GM23338 (cell line): ENCODE results near the gene PLCXD3.

ENCODE experiments used
- CREB1 ChIP-seq: fragments of 250-450 bp; sonication (Bioruptor Pico); IDR thresholded peaks from 2 replicates; pipeline ENCODE4 v1.5.0; 2020; ENCODE audit warnings: low read depth, mild to moderate bottlenecking, moderate library complexity
- EZH2 ChIP-seq: fragments of 200-600 bp; sonication (generic); IDR thresholded peaks from one replicate; pipeline ENCODE4 v1.8.0; 2017; ENCODE audit warnings: antibody characterized with exemption, mild to moderate bottlenecking, low read depth; ENCODE audit not compliant: unreplicated experiment
- EZH2phosphoT487 ChIP-seq: fragments of 200-600 bp; sonication (generic); IDR thresholded peaks from one replicate; pipeline ENCODE4 v1.8.1; 2018; ENCODE audit warnings: antibody characterized with exemption; ENCODE audit not compliant: unreplicated experiment
- JUNB ChIP-seq: IDR thresholded peaks from one replicate; pipeline ENCODE4 v1.6.1; 2016; ENCODE audit warnings: antibody characterized with exemption; ENCODE audit not compliant: unreplicated experiment
- NANOG ChIP-seq: IDR thresholded peaks from 2 replicates; pipeline ENCODE4 v1.6.1; 2016; ENCODE audit warnings: antibody characterized with exemption, borderline replicate concordance
- POLR2AphosphoS5 ChIP-seq: IDR thresholded peaks from 2 replicates; pipeline ENCODE4 v1.6.1; 2016; ENCODE audit warnings: antibody characterized with exemption, low read depth
- TF ChIP-seq, protein P1 (sequence below), 2 experiments: fragments of 200-600 bp in 1 of 2; sonication (generic) in 1 of 2; conservative IDR thresholded peaks; 2 replicates each; pipeline versions ENCODE4 v1.5.1 to v1.6.1; 2016 to 2017; ENCODE audit warnings: antibody characterized with exemption in 2 of 2, low read depth in 2 of 2, mild to moderate bottlenecking in 2 of 2, moderate library complexity in 1 of 2
- TF ChIP-seq, protein P2 (sequence below): IDR thresholded peaks from one replicate; pipeline ENCODE4 v1.6.1; 2018; ENCODE audit warnings: antibody characterized with exemption; ENCODE audit not compliant: unreplicated experiment
- TF ChIP-seq, protein P3 (sequence below): IDR thresholded peaks from 2 replicates; pipeline ENCODE4 v1.6.1; 2016; ENCODE audit warnings: antibody characterized with exemption

- TF ChIP-seq, protein P1, sequence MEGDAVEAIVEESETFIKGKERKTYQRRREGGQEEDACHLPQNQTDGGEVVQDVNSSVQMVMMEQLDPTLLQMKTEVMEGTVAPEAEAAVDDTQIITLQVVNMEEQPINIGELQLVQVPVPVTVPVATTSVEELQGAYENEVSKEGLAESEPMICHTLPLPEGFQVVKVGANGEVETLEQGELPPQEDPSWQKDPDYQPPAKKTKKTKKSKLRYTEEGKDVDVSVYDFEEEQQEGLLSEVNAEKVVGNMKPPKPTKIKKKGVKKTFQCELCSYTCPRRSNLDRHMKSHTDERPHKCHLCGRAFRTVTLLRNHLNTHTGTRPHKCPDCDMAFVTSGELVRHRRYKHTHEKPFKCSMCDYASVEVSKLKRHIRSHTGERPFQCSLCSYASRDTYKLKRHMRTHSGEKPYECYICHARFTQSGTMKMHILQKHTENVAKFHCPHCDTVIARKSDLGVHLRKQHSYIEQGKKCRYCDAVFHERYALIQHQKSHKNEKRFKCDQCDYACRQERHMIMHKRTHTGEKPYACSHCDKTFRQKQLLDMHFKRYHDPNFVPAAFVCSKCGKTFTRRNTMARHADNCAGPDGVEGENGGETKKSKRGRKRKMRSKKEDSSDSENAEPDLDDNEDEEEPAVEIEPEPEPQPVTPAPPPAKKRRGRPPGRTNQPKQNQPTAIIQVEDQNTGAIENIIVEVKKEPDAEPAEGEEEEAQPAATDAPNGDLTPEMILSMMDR (conservative IDR thresholded peaks at IDR 0.05; ENCODE audit: low read depth in 2 of 2), result no peak
- no peak for TF ChIP-seq EZH2phosphoT487
- no peak for TF ChIP-seq CREB1 (CRISPR knock-in tag)
- no peak for TF ChIP-seq EZH2
- no peak for TF ChIP-seq JUNB
- TF ChIP-seq, protein P2, sequence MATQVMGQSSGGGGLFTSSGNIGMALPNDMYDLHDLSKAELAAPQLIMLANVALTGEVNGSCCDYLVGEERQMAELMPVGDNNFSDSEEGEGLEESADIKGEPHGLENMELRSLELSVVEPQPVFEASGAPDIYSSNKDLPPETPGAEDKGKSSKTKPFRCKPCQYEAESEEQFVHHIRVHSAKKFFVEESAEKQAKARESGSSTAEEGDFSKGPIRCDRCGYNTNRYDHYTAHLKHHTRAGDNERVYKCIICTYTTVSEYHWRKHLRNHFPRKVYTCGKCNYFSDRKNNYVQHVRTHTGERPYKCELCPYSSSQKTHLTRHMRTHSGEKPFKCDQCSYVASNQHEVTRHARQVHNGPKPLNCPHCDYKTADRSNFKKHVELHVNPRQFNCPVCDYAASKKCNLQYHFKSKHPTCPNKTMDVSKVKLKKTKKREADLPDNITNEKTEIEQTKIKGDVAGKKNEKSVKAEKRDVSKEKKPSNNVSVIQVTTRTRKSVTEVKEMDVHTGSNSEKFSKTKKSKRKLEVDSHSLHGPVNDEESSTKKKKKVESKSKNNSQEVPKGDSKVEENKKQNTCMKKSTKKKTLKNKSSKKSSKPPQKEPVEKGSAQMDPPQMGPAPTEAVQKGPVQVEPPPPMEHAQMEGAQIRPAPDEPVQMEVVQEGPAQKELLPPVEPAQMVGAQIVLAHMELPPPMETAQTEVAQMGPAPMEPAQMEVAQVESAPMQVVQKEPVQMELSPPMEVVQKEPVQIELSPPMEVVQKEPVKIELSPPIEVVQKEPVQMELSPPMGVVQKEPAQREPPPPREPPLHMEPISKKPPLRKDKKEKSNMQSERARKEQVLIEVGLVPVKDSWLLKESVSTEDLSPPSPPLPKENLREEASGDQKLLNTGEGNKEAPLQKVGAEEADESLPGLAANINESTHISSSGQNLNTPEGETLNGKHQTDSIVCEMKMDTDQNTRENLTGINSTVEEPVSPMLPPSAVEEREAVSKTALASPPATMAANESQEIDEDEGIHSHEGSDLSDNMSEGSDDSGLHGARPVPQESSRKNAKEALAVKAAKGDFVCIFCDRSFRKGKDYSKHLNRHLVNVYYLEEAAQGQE, result no peak
- no peak for TF ChIP-seq POLR2AphosphoS5
- TF ChIP-seq NANOG, result no peak
- TF ChIP-seq, protein P3, sequence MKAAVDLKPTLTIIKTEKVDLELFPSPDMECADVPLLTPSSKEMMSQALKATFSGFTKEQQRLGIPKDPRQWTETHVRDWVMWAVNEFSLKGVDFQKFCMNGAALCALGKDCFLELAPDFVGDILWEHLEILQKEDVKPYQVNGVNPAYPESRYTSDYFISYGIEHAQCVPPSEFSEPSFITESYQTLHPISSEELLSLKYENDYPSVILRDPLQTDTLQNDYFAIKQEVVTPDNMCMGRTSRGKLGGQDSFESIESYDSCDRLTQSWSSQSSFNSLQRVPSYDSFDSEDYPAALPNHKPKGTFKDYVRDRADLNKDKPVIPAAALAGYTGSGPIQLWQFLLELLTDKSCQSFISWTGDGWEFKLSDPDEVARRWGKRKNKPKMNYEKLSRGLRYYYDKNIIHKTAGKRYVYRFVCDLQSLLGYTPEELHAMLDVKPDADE, result no peak
Observed at GRCh38 chr5:41558295-41558694, 47.9 kb upstream of the PLCXD3 start.
